ENCODE measurements around the gene PHPT1. TPM values are rescaled to one million over a fixed set of nuclear protein-coding genes. Genes with fewer than 3 reads are reported as not detected.
A peak's percentile ranks its signal among the peaks of the same experiment; 100 is the strongest.

Gene PHPT1
- total and polyA plus RNA-seq, 2 of the 13 experiments (the other 11 are each of a cell fraction or from before 2014, with no cell fraction given), result 189 to 192 TPM

DNA sequence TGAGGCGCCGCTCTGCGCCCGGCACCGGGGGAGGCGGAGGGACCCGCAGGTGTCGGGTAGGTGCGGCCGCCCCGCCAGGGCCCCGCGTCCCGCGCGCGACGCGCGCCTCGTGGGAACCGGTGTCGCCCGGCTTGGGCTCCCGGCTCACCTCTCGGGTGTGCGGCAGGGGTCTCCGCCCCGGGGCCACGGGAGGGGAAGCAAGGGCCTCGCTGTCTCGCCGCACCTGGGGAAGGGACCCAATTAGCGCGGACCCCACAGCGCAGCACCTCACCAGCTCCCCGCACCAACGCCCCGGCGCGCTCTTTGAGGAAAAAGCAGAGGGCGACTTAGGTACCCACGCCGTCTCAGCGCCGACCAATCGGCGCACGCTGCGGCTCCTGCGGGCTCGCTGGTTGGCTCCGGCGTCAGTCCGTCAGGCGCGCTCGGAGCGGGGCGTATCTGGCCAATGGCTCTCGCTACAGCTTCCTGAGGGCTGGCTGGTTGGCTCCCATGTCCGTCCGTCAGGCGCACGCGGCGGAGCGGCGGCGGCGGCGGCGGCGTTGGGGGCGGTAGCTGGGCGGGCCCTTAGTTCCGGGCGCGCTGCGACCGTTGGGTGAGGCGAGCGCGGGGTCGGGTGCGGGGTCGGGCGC, 36.9 kb downstream of the PHPT1 start, which contains the start of gene TRAF2 (continued):
- TF ChIP-seq, protein P1, sequence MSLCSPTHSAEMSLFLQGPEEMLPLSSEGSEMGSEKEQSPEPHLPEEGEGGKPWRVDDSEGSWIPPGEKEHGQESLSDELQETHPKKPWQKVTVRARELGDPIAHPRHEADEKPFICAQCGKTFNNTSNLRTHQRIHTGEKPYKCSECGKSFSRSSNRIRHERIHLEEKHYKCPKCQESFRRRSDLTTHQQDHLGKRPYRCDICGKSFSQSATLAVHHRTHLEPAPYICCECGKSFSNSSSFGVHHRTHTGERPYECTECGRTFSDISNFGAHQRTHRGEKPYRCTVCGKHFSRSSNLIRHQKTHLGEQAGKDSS (CRISPR knock-in tag; IDR thresholded peaks at IDR 0.05; ENCODE audit: borderline replicate concordance, low read depth), result no peak
- TF ChIP-seq KDM5B (CRISPR knock-in tag; IDR thresholded peaks at IDR 0.05; ENCODE audit: borderline replicate concordance) (peak; percentile 68; the same call in 1 of the 2 replicates), FOSL1 (CRISPR knock-in tag; IDR thresholded peaks at IDR 0.05; ENCODE audit: borderline replicate concordance) (no peak), POLR2AphosphoS5 (IDR thresholded peaks at IDR 0.05; ENCODE audit: low read depth, low read length) (peak; percentile 90), ATF7 (IDR thresholded peaks at IDR 0.05) (no peak), ATF7 (CRISPR knock-in tag; IDR thresholded peaks at IDR 0.05) (no peak), ZNF253 (CRISPR knock-in tag; IDR thresholded peaks at IDR 0.05; ENCODE audit: borderline replicate concordance) (0 out of 2 replicates have a peak, but pooled peaks have one; percentile 45), ZNF619 (CRISPR knock-in tag; IDR thresholded peaks at IDR 0.05) (no peak), ZNF878 (CRISPR knock-in tag; IDR thresholded peaks at IDR 0.05) (no peak; the same call in 1 of the 2 replicates), PHF5A (CRISPR knock-in tag; IDR thresholded peaks at IDR 0.05; ENCODE audit: low read depth, unreplicated experiment) (no peak), FIP1L1 (IDR thresholded peaks at IDR 0.05; ENCODE audit: borderline replicate concordance, insufficient read depth, low read depth, low read length) (no peak), ZNF510 (CRISPR knock-in tag; IDR thresholded peaks at IDR 0.05; ENCODE audit: low read depth) (no peak), SP5 (CRISPR knock-in tag; IDR thresholded peaks at IDR 0.05; ENCODE audit: borderline replicate concordance, low read depth) (no peak), NCOA2 (CRISPR knock-in tag; IDR thresholded peaks at IDR 0.05) (no peak), TGIF2 (CRISPR knock-in tag; IDR thresholded peaks at IDR 0.05) (no peak), ZNF136 (CRISPR knock-in tag; IDR thresholded peaks at IDR 0.05; ENCODE audit: low read depth) (0 out of 2 replicates have a peak, but pooled peaks have one; percentile 35), ZNF629 (CRISPR knock-in tag; conservative IDR thresholded peaks at IDR 0.05) (no peak), ZNF720 (CRISPR knock-in tag; IDR thresholded peaks at IDR 0.05) (no peak), CBX2 (IDR thresholded peaks at IDR 0.05; ENCODE audit: low read depth, low read length) (no peak), CBX2 (CRISPR knock-in tag; IDR thresholded peaks at IDR 0.05; ENCODE audit: low read depth) (no peak), DR1 (CRISPR knock-in tag; IDR thresholded peaks at IDR 0.05) (peak; percentile 82)
- TF ChIP-seq, protein P2, sequence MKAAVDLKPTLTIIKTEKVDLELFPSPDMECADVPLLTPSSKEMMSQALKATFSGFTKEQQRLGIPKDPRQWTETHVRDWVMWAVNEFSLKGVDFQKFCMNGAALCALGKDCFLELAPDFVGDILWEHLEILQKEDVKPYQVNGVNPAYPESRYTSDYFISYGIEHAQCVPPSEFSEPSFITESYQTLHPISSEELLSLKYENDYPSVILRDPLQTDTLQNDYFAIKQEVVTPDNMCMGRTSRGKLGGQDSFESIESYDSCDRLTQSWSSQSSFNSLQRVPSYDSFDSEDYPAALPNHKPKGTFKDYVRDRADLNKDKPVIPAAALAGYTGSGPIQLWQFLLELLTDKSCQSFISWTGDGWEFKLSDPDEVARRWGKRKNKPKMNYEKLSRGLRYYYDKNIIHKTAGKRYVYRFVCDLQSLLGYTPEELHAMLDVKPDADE (CRISPR knock-in tag; IDR thresholded peaks at IDR 0.05), result no peak
- TF ChIP-seq, protein P3, sequence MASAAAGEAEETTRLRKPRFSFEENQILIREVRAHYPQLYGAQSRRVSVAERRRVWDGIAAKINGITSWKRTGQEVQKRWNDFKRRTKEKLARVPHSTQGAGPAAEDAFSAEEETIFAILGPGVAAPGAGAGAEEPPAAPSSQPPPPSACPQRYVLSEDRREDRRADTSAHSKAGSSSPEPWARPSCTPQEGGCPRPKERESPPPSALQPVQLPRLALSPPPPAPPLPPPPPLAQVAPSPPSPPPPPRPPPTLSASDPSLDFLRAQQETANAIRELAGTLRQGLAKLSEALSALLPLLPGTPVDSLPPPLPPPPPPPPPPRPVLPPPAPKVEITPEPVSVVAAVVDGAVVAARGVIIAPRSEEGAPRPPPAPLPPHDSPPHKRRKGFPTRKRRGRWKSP (CRISPR knock-in tag; IDR thresholded peaks at IDR 0.05), result 0 out of 2 replicates have a peak, but pooled peaks have one; percentile 78
- TF ChIP-seq, protein P4, sequence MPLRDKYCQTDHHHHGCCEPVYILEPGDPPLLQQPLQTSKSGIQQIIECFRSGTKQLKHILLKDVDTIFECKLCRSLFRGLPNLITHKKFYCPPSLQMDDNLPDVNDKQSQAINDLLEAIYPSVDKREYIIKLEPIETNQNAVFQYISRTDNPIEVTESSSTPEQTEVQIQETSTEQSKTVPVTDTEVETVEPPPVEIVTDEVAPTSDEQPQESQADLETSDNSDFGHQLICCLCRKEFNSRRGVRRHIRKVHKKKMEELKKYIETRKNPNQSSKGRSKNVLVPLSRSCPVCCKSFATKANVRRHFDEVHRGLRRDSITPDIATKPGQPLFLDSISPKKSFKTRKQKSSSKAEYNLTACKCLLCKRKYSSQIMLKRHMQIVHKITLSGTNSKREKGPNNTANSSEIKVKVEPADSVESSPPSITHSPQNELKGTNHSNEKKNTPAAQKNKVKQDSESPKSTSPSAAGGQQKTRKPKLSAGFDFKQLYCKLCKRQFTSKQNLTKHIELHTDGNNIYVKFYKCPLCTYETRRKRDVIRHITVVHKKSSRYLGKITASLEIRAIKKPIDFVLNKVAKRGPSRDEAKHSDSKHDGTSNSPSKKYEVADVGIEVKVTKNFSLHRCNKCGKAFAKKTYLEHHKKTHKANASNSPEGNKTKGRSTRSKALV (CRISPR knock-in tag; IDR thresholded peaks at IDR 0.05), result peak; percentile 87; the same call in 1 of the 2 replicates
- TF ChIP-seq, protein P5, sequence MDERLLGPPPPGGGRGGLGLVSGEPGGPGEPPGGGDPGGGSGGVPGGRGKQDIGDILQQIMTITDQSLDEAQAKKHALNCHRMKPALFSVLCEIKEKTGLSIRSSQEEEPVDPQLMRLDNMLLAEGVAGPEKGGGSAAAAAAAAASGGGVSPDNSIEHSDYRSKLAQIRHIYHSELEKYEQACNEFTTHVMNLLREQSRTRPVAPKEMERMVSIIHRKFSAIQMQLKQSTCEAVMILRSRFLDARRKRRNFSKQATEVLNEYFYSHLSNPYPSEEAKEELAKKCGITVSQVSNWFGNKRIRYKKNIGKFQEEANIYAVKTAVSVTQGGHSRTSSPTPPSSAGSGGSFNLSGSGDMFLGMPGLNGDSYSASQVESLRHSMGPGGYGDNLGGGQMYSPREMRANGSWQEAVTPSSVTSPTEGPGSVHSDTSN (CRISPR knock-in tag; IDR thresholded peaks at IDR 0.05), result peak; percentile 97

Measured in HepG2 (cell line).